Measurements from ENCODE around the gene GTPBP4. TPM values are rescaled to one million over a fixed set of nuclear protein-coding genes. Genes with fewer than 3 reads are reported as not detected.
"Not testable (repeated sequence)": the region's sequence is repeated elsewhere in the genome, so short reads cannot be mapped to it uniquely, and the experiment has no call there.

Gene GTPBP4
- total and polyA plus RNA-seq, 9 donors, result 17.9 to 44.7 (median 30.5) TPM

GRCh38 chr10:1033601-1034000 lies 45.4 kb downstream of the GTPBP4 start:
- TF ChIP-seq POLR2A (IDR thresholded peaks at IDR 0.05), result no peak
- no peaks in the 10 kb centered on the region for H3K27me3 ChIP-seq
- no peaks in the 10 kb centered on the region for H3K36me3 ChIP-seq
- no peak for DNase-seq
- no peak overlapping the region for H3K4me3 ChIP-seq
- intact Hi-C loops (cut with DNase I), result no loop called here
- H3K4me1 ChIP-seq (ENCODE audit: insufficient read depth), result no peaks in the 10 kb centered on the region
- 71 to 86% (median 85%) methylated on average over 1 of the region's 1 CpG for WGBS, 3 donors
- no peaks in the 10 kb centered on the region for H3K9me3 ChIP-seq
- H3K27ac ChIP-seq, result no peak overlapping the region

- Histone ChIP-seq H3K27me3 (no peaks in the 10 kb centered on the region), H3K9me3 (no peaks in the 10 kb centered on the region), H3K4me1 (ENCODE audit: insufficient read depth) (no peaks in the 10 kb centered on the region), H3K36me3 (no peaks in the 10 kb centered on the region), H3K4me3 (no peak overlapping the region), H3K27ac (no peak overlapping the region)
- no peak for TF ChIP-seq CTCF (IDR thresholded peaks at IDR 0.05)
- no peak for TF ChIP-seq POLR2A (IDR thresholded peaks at IDR 0.05)
- TF ChIP-seq EP300 (IDR thresholded peaks at IDR 0.05), result no peak
- intact Hi-C loops (cut with DNase I), result no loop called here
- 36 to 40% (median 38%) methylated on average over 3 of the region's 3 CpGs for WGBS, 3 donors
- DNase-seq, result no peak
Observed at GRCh38 chr10:1034758-1035157, 46.5 kb downstream of the GTPBP4 start.

DNA sequence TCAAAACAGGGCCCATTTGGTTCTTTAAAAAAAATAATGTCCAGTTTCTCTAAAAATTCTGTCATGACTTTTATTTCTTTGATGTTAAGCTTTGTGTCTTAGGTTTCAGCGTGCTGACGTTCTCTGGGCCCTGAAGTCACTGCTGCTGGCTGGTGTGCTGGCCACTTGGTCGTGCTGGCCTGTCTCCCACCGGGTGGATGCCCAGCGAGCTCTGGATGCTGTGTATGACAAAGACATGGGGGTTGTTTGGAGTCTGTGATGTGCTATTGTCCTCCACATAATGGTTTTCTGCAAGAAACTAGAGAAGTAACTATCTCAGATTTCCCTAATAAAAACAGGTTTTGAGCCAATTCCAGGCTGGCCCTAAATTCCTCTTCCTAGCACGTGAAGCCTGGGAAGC lies 47.0 kb downstream of the GTPBP4 start:
- WGBS, 3 donors, result 60 to 73% (median 64%) methylated on average over 6 of the region's 6 CpGs

GRCh38 chr10:1036341-1036791 lies 48.1 kb downstream of the GTPBP4 start:
- Histone ChIP-seq H3K4me1 (ENCODE audit: insufficient read depth) (no peaks in the 10 kb centered on the region), H3K4me3 (no peak overlapping the region), H3K27me3 (no peaks in the 10 kb centered on the region), H3K27ac (no peak overlapping the region), H3K9me3 (no peaks in the 10 kb centered on the region), H3K36me3 (no peaks in the 10 kb centered on the region)
- TF ChIP-seq CTCF (IDR thresholded peaks at IDR 0.05), result no peak
- no peak for TF ChIP-seq EP300 (IDR thresholded peaks at IDR 0.05)
- 76 to 81% (median 80%) methylated on average over 14 of the region's 14 CpGs for WGBS, 3 donors
- DNase-seq, result no peak
- intact Hi-C loops (cut with DNase I), result no loop called here

More for the DNA sequence above, 47.0 kb downstream of the GTPBP4 start:
- Histone ChIP-seq H3K4me3 (no peak overlapping the region), H3K27ac (no peak overlapping the region), H3K9me3 (no peaks in the 10 kb centered on the region), H3K4me1 (ENCODE audit: insufficient read depth) (no peaks in the 10 kb centered on the region), H3K27me3 (no peaks in the 10 kb centered on the region), H3K36me3 (no peaks in the 10 kb centered on the region)
- intact Hi-C loops (cut with DNase I), result no loop called here
- TF ChIP-seq EP300 (IDR thresholded peaks at IDR 0.05), result no peak
- no peak for TF ChIP-seq POLR2A (IDR thresholded peaks at IDR 0.05)
- TF ChIP-seq CTCF (IDR thresholded peaks at IDR 0.05), result no peak
- DNase-seq, result no peak

- intact Hi-C loops (cut with DNase I), result no loop called here
- 86 to 91% (median 91%) methylated on average over 11 of the region's 11 CpGs for WGBS, 3 donors
Observed at GRCh38 chr10:1037098-1037497, 48.9 kb downstream of the GTPBP4 start.

GRCh38 chr10:1038769-1039168 lies 50.5 kb downstream of the GTPBP4 start:
- H3K27me3 ChIP-seq; H3K4me3 ChIP-seq; DNase-seq; H3K4me1 ChIP-seq (ENCODE audit: insufficient read depth); intact Hi-C loops (cut with DNase I); H3K27ac ChIP-seq; H3K9me3 ChIP-seq; H3K36me3 ChIP-seq: not testable (repeated sequence)
- 87 to 93% (median 90%) methylated on average over 6 to 11 of the region's 20 CpGs for WGBS, 3 donors

More at GRCh38 chr10:1037098-1037497, 48.9 kb downstream of the GTPBP4 start:
- Histone ChIP-seq H3K4me3 (no peak overlapping the region), H3K27ac (no peak overlapping the region), H3K4me1 (ENCODE audit: insufficient read depth) (no peaks in the 10 kb centered on the region), H3K27me3 (no peaks in the 10 kb centered on the region), H3K9me3 (no peaks in the 10 kb centered on the region), H3K36me3 (no peaks in the 10 kb centered on the region)
- no peak for DNase-seq
- TF ChIP-seq EP300 (IDR thresholded peaks at IDR 0.05) (no peak), CTCF (IDR thresholded peaks at IDR 0.05) (no peak), POLR2A (IDR thresholded peaks at IDR 0.05) (no peak)
